Thymus (tissue), 11 donors: ENCODE results near the gene LRRFIP2. TPM values are rescaled to one million over a fixed set of nuclear protein-coding genes. Genes with fewer than 3 reads are reported as not detected.

Experiments used
- DNase-seq, 9 donors: peaks; one replicate each; pipeline ENCODE4 v3.0.0-alpha.2; 2013; ENCODE audit warnings: low spot score in 9 of 9, low read depth in 6 of 9, missing footprints in 1 of 9
- H3K27ac ChIP-seq, 2 donors: one replicate each; pipeline ENCODE4 v1.5.1; 2013; ENCODE audit warnings: control low read depth in 1 of 2, low read depth in 1 of 2, low read length in 1 of 2, mild to moderate bottlenecking in 1 of 2, moderate library complexity in 1 of 2
- H3K27me3 ChIP-seq, 2 donors: one replicate each; pipeline ENCODE4 v1.5.1; 2013; ENCODE audit warnings: low read length in 1 of 2; ENCODE audit not compliant: control insufficient read depth in 2 of 2, insufficient read depth in 1 of 2
- H3K36me3 ChIP-seq, 2 donors: one replicate each; pipeline ENCODE4 v1.5.1; 2013; ENCODE audit warnings: low read length in 1 of 2, mild to moderate bottlenecking in 1 of 2, moderate library complexity in 1 of 2; ENCODE audit not compliant: control insufficient read depth in 2 of 2, insufficient read depth in 2 of 2
- H3K4me1 ChIP-seq, 2 donors: one replicate each; pipeline ENCODE4 v1.5.1; 2013; ENCODE audit warnings: low read length in 2 of 2; ENCODE audit not compliant: control insufficient read depth in 2 of 2, insufficient read depth in 2 of 2
- H3K4me3 ChIP-seq, 2 donors: one replicate each; pipeline ENCODE4 v1.5.1; 2013; ENCODE audit warnings: low read length in 2 of 2, control low read depth in 1 of 2, mild to moderate bottlenecking in 1 of 2
- H3K9me3 ChIP-seq, 2 donors: one replicate each; pipeline ENCODE4 v1.5.1; 2013; ENCODE audit warnings: low read length in 1 of 2, mild to moderate bottlenecking in 1 of 2; ENCODE audit not compliant: control insufficient read depth in 2 of 2, insufficient read depth in 1 of 2
- WGBS: extraction: QIAGEN DNeasy Blood & Tissue Kit; methylation state at CpG from one replicate; pipeline ENCODE4 v1.1.7; 2013; 5-methylcytosine and 5-hydroxymethylcytosine counted together
- polyA plus RNA-seq: library from polyadenylated mRNA; stranded (reverse); fragments of 200-250 nt; gene quantifications from one replicate; pipeline ENCODE4 v1.2.3, GENCODE V29; 2013
- total RNA-seq: library from RNA; stranded (reverse); fragments of 120-200 nt; gene quantifications from one replicate; pipeline ENCODE4 v1.2.4, GENCODE V29; 2013
- donor health status: healthy.

LRRFIP2 gene
- total and polyA plus RNA-seq, 2 donors, result 23.5 to 33.6 TPM

DNA sequence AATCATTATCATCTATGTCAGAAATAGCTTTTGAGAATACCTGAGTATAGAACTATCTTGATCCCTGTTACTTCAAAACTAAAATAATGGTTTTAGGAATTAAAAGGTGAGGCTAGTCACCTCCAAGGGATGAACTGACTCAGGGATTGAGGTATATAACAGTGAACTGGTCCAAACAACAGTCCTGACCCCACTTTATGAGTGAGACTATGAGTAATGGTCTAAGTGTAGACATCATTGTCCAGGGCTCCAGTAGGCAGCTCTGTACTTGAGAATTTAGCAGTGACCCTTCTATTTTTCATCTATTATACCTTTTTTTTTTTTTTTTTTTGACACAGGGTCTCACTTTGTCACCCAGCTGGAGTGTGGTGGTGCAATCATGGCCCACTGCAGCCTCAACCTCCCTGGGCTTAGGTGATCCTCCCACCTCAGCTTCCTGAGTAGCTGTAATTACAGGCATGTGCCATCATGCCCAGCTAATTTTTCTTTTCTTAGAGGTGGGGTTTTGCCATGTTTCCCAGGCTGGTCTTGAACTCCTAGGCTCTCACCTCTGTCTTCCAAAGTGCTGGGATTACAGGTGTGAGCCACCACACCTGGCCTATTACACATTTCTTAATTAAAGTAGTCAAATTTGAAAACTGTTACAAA lies 144.7 kb downstream of the LRRFIP2 start:
- no peak for DNase-seq
- H3K36me3 ChIP-seq, result peaks cover 56 to 85% of the 10 kb centered on the region in 2 donors
- H3K27ac ChIP-seq, result no peak overlapping the region
- no peak overlapping the region for H3K4me3 ChIP-seq
- H3K9me3 ChIP-seq, result no peaks in the 10 kb centered on the region
- no peaks in the 10 kb centered on the region for H3K27me3 ChIP-seq
- H3K4me1 ChIP-seq, result no peaks in the 10 kb centered on the region

DNA sequence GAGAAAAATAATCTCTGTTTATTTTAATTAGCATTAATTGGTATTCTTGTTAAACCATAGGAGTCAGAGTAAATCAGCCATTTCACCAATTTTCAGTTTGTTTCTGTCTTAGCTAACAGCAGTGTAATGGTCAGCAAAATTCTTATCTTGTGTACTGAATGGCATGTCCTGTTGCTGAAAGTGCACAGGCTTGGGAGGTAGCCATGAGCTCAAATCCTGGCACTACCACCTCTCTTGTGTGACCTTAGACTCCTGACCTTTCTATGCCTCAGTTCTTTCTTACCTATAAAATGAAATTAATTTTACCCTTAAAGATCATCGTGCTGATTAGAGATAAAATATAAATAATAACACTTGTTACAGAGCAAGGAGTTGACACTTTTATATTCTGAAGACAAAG lies 145.3 kb downstream of the LRRFIP2 start:
- WGBS, result 97% methylated on average over 1 of the region's 1 CpG
- no peak for DNase-seq
- Histone ChIP-seq H3K4me1 (no peaks in the 10 kb centered on the region), H3K4me3 (no peak overlapping the region), H3K9me3 (no peaks in the 10 kb centered on the region), H3K27ac (no peak overlapping the region), H3K27me3 (no peaks in the 10 kb centered on the region), H3K36me3 (peaks cover 55 to 85% of the 10 kb centered on the region in 2 donors)

DNA sequence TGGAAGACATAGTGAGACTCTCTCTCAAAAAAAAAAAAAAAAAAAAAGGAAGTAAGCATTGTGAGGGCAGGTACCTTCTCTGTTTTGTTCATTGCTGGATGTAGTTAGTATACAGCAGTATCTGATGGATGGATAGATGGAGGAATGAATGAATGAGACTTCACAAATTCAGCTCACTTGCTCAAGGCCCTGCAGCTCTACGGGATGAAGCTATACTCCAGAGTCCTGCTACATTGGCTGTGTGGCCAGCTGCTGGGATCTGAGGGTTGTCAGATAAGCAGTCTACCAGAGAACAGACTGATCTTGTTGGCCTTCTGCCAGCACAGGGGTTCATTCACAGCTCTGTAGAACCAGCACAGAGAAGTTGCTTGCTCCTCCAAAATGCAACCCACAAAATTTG lies 146.1 kb downstream of the LRRFIP2 start:
- DNase-seq, result no peak
- Histone ChIP-seq H3K27ac (no peak overlapping the region), H3K36me3 (peaks cover 59 to 87% of the 10 kb centered on the region in 2 donors), H3K4me3 (no peak overlapping the region), H3K9me3 (no peaks in the 10 kb centered on the region), H3K4me1 (no peaks in the 10 kb centered on the region), H3K27me3 (no peaks in the 10 kb centered on the region)
- WGBS, result 98% methylated on average over 1 of the region's 1 CpG

DNA sequence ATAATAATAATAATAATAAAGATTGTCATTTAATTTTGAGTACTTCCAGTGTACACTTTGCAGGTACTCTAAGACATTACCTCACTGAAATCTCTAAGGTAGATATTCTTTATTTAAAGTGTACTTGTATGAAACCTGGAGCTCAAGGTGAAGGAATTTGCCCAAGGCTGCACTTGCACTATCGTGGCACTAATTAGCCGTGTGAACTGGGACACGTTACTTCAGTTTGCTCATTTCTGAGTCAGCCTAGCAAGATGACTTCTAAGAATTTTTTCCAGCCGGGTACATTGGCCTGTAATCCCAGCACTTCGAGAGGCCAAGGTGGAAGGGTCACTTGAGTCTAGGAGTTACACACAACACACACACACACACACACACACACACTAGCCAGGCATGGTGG lies 147.5 kb downstream of the LRRFIP2 start:
- 90% methylated on average over 5 of the region's 5 CpGs for WGBS
- Histone ChIP-seq H3K27ac (no peak overlapping the region), H3K36me3 (peaks cover 61 to 86% of the 10 kb centered on the region in 2 donors), H3K4me1 (no peaks in the 10 kb centered on the region), H3K27me3 (no peaks in the 10 kb centered on the region), H3K4me3 (no peak overlapping the region), H3K9me3 (no peaks in the 10 kb centered on the region)
- no peak for DNase-seq

DNA sequence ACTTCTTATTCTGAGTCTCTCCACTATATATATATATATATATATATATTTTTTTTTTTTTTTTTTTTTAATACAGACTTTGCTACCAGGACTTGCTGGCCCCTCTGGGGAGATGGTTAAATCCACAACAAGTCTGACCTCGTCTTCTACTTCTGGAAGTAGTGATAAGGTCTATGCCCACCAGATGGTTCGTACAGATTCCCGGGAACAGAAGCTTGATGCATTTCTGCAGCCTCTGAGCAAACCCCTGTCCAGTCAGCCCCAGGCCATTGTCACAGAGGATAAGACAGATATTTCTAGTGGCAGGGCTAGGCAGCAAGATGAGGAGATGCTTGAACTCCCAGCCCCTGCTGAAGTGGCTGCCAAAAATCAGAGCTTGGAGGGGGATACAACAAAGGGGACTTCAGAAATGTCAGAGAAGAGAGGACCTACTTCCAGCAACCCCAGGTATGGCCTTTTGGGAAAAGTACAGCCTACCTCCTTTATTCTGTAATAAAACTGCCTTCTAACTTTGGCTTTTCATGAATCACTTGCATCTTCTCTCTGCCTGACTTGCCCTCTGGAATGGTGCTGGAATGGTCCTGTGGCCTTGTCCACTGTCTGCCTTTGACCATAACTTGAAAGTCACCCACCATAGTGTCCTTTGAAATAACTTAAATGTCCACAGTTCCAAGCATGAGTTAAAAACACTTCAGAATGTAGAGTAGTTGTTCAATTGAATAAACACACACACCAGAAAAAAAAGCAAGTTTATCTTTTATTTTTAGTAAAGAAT lies 148.6 kb downstream of the LRRFIP2 start:
- H3K4me1 ChIP-seq, result no peaks in the 10 kb centered on the region
- H3K27me3 ChIP-seq, result no peaks in the 10 kb centered on the region
- no peak for DNase-seq
- no peak overlapping the region for H3K27ac ChIP-seq
- H3K4me3 ChIP-seq, result no peak overlapping the region
- WGBS, result 100% methylated on average over 3 of the region's 3 CpGs
- H3K9me3 ChIP-seq, result no peaks in the 10 kb centered on the region
- peaks cover 64 to 86% of the 10 kb centered on the region in 2 donors for H3K36me3 ChIP-seq

DNA sequence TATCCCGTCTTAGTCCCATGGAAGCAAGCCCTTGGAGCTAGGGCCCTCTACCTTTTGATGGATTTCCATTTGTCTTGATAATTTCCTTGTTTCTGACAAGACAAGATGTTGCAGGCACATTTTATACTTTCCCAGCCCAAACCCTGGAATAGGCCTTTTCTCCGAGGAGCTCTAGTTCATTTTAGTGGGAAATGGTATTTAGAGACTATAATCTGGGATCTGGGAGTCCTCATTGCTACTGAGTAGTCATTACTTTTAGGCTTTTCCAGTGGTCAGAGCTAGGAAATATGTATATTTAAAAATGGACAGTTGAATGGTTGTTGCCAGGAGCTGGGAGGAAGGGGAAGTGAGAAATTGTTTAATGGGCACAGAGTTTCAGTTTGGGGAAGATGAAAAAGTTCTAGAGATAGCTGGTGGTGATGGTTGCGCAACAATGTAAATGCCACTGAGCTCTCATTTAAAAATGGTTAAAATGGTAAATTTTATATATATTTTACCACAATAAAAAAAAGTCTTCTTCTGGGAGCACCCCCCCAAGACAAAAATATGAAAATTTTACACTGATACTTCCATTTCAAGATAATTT lies 149.5 kb downstream of the LRRFIP2 start:
- Histone ChIP-seq H3K9me3 (no peaks in the 10 kb centered on the region), H3K27ac (no peak overlapping the region), H3K27me3 (no peaks in the 10 kb centered on the region), H3K36me3 (peaks cover 66 to 88% of the 10 kb centered on the region in 2 donors), H3K4me3 (no peak overlapping the region), H3K4me1 (no peaks in the 10 kb centered on the region)
- no peak for DNase-seq
- WGBS, result 98% methylated on average over 3 of the region's 3 CpGs

DNA sequence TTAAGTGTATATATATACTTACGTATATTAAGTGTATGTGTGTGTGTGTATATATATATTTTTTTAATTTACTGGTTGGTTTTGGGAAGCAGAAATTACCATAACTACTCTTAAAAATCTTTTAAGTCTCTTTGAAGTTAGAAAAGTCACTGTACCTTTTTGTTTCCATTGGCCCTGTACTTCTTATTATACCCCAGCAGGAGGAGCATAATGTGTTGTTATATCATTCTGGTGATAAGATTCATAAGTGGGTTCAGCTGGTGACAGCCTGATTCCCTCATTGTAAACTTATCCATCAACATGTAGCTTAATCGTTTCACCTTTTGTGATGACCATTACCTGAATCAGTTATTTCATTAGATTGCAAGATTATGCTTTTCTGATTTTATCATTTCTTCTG lies 150.3 kb downstream of the LRRFIP2 start:
- Histone ChIP-seq H3K27ac (no peak overlapping the region), H3K27me3 (no peaks in the 10 kb centered on the region), H3K4me1 (no peaks in the 10 kb centered on the region), H3K4me3 (no peak overlapping the region), H3K36me3 (peaks cover 72 to 85% of the 10 kb centered on the region in 2 donors), H3K9me3 (no peaks in the 10 kb centered on the region)
- DNase-seq, result no peak
- WGBS, result 98% methylated on average over 2 of the region's 2 CpGs

DNA sequence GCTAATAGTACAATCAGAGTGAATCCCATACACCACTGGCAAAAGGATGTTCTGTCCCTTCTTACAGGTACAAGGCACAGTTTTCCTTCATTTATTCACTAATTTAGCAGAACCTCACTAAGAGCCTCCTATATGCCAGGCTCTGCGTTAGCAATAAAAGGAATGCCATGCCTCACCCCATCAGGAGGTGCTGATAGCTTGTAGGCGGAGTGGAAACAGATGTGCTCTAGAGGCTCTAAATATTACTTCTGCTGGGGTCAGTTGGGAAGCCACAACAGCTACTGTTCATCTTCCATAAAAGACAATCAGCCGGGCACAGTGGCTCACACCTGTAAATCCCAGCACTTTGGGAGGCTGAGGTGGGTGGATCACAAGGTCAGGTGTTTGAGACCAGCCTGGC lies 156.7 kb downstream of the LRRFIP2 start:
- Histone ChIP-seq H3K27ac (no peak overlapping the region), H3K36me3 (peaks cover 70 to 82% of the 10 kb centered on the region in 2 donors), H3K4me1 (no peaks in the 10 kb centered on the region), H3K27me3 (no peaks in the 10 kb centered on the region), H3K4me3 (no peak overlapping the region), H3K9me3 (no peaks in the 10 kb centered on the region)
- WGBS, result 100% methylated on average over 3 of the region's 3 CpGs
- DNase-seq, result no peak

DNA sequence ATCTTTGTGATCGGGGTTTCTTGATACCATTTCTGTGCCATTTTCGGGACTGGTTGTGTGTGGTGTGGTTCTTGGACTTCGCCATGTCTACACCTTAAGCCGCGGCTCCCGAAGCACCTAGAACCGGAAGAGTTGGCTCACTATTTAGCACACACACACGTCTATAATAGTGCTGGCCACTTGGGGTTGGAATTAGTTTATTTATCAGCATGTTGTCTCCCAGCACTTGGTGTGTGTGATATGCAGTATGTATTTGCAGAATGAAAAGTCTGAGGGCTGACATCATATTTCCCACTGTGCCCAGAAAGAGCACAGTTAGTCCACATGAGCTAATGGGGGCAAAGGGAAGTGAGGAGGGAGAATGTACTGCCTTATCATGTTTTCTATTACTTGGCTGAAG lies 157.5 kb downstream of the LRRFIP2 start:
- H3K36me3 ChIP-seq, result peaks cover 65 to 81% of the 10 kb centered on the region in 2 donors
- H3K4me1 ChIP-seq, result no peaks in the 10 kb centered on the region
- no peak overlapping the region for H3K4me3 ChIP-seq
- H3K27ac ChIP-seq, result no peak overlapping the region
- H3K27me3 ChIP-seq, result no peaks in the 10 kb centered on the region
- DNase-seq, result no peak
- no peaks in the 10 kb centered on the region for H3K9me3 ChIP-seq
- WGBS, result 99% methylated on average over 8 of the region's 8 CpGs
